Measurements from ENCODE around the gene FAM180B. TPM values are rescaled to one million over a fixed set of nuclear protein-coding genes. Genes with fewer than 3 reads are reported as not detected.

FAM180B gene
- total and polyA plus RNA-seq, 4 donors, result 1.5 to 2.9 (median 1.7) TPM

DNA sequence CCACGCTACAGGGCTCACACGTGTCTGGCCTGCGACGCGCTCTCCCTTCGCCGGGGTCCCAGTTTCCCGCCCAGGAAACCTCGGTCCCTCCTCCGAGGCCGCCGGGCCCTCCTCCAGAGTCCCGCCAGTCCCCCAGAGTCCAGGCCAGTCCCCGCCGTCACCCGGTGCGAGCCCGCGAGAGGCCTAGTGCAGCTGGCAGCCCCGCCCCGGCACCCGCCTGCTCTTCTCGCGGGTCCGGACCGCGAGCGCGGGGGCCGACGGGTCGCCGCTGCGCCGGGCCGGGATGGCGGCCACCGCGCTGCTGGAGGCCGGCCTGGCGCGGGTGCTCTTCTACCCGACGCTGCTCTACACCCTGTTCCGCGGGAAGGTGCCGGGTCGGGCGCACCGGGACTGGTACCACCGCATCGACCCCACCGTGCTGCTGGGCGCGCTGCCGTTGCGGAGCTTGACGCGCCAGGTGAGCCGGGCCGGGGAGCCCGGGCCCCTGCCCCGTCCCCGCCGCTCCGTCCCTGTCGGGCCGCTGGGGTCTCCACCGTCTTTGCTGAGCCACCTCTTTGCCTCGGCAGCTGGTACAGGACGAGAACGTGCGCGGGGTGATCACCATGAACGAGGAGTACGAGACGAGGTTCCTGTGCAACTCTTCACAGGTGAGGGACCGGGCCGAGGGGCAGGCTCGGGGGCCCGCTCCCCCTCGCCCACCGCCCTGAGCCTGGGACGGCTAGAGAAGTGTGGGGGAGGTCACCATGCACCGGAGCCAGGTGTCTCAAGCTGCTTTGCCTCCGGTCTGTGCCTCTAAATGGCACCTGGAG is 20.9 kb upstream of the FAM180B start, which contains the start of gene PTPMT1:
Gene PTPMT1, plus strand, starts transcription at position 260 of the 809 bp plus-strand sequence. Its CDS starts 24 bp downstream, at position 284.
- peak in 2 of 6 donors; percentile 76 to 79 for DNase-seq (ENCODE audit: low read depth in 4 of 6, low spot score in 6 of 6)
- no peaks in the 10 kb centered on the region for H3K9me3 ChIP-seq (ENCODE audit: control insufficient read depth, insufficient read depth, low read length)
- H3K4me1 ChIP-seq (ENCODE audit: control insufficient read depth, insufficient read depth, low read length), result peaks cover 16% of the 10 kb centered on the region
- peaks cover 19% of the 10 kb centered on the region for H3K36me3 ChIP-seq (ENCODE audit: control insufficient read depth, insufficient read depth, low read length)
- H3K27me3 ChIP-seq (ENCODE audit: control insufficient read depth, insufficient read depth, low read length), result no peaks in the 10 kb centered on the region
- peak within 1 kb of the TSS; percentile 74 for H3K4me3 ChIP-seq (ENCODE audit: low read depth, low read length)
- under 1% methylated on average over 86 of the region's 86 CpGs for WGBS (ENCODE audit: insufficient coverage)
- peak within 1 kb of the TSS; percentile 82 for H3K27ac ChIP-seq (ENCODE audit: low read depth, low read length)

GRCh38 chr11:47566149-47566698 is 20.3 kb upstream of the FAM180B start:
- 48% methylated on average over 12 of the region's 17 CpGs for WGBS (ENCODE audit: insufficient coverage)
- H3K36me3 ChIP-seq (ENCODE audit: control insufficient read depth, insufficient read depth, low read length), result peaks cover 19% of the 10 kb centered on the region
- no peaks in the 10 kb centered on the region for H3K27me3 ChIP-seq (ENCODE audit: control insufficient read depth, insufficient read depth, low read length)
- no peaks in the 10 kb centered on the region for H3K9me3 ChIP-seq (ENCODE audit: control insufficient read depth, insufficient read depth, low read length)
- peak overlapping the region; percentile 74 for H3K4me3 ChIP-seq (ENCODE audit: low read depth, low read length)
- no peak overlapping the region for H3K27ac ChIP-seq (ENCODE audit: low read depth, low read length)
- peaks cover 16% of the 10 kb centered on the region for H3K4me1 ChIP-seq (ENCODE audit: control insufficient read depth, insufficient read depth, low read length)
- DNase-seq (ENCODE audit: low read depth in 4 of 6, low spot score in 6 of 6), result no peak

DNA sequence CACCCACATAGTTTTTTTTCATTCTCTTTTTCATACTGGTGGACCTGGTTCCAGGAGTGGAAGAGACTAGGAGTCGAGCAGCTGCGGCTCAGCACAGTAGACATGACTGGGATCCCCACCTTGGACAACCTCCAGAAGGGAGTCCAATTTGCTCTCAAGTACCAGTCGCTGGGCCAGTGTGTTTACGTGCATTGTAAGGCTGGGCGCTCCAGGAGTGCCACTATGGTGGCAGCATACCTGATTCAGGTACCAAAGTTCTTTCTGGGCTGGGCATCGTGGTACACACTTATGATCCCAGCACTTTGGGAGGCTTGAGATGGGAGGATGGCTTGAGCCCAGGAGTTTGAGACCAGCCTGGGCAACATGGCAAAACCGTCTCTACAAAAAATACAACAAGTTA is 16.8 kb upstream of the FAM180B start:
- Histone ChIP-seq H3K27ac (ENCODE audit: low read depth, low read length) (no peak overlapping the region), H3K4me3 (ENCODE audit: low read depth, low read length) (no peak overlapping the region), H3K36me3 (ENCODE audit: control insufficient read depth, insufficient read depth, low read length) (peaks cover 35% of the 10 kb centered on the region), H3K4me1 (ENCODE audit: control insufficient read depth, insufficient read depth, low read length) (peaks cover 27% of the 10 kb centered on the region), H3K27me3 (ENCODE audit: control insufficient read depth, insufficient read depth, low read length) (no peaks in the 10 kb centered on the region), H3K9me3 (ENCODE audit: control insufficient read depth, insufficient read depth, low read length) (no peaks in the 10 kb centered on the region)
- DNase-seq (ENCODE audit: low read depth in 4 of 6, low spot score in 6 of 6), result no peak
- over 99% methylated on average over 7 of the region's 7 CpGs for WGBS (ENCODE audit: insufficient coverage)

GRCh38 chr11:47570651-47571356 is 15.7 kb upstream of the FAM180B start:
- Histone ChIP-seq H3K4me1 (ENCODE audit: control insufficient read depth, insufficient read depth, low read length) (peaks cover 18% of the 10 kb centered on the region), H3K9me3 (ENCODE audit: control insufficient read depth, insufficient read depth, low read length) (no peaks in the 10 kb centered on the region), H3K27me3 (ENCODE audit: control insufficient read depth, insufficient read depth, low read length) (no peaks in the 10 kb centered on the region), H3K36me3 (ENCODE audit: control insufficient read depth, insufficient read depth, low read length) (peaks cover 47% of the 10 kb centered on the region), H3K4me3 (ENCODE audit: low read depth, low read length) (no peak overlapping the region), H3K27ac (ENCODE audit: low read depth, low read length) (no peak overlapping the region)
- DNase-seq (ENCODE audit: low read depth in 4 of 6, low spot score in 6 of 6), result no peak
- WGBS (ENCODE audit: insufficient coverage), result 100% methylated on average over 1 of the region's 3 CpGs

GRCh38 chr11:47571357-47571729 is 15.1 kb upstream of the FAM180B start:
- no peak for DNase-seq (ENCODE audit: low read depth in 4 of 6, low spot score in 6 of 6)
- no peak overlapping the region for H3K4me3 ChIP-seq (ENCODE audit: low read depth, low read length)
- no peaks in the 10 kb centered on the region for H3K27me3 ChIP-seq (ENCODE audit: control insufficient read depth, insufficient read depth, low read length)
- no peak overlapping the region for H3K27ac ChIP-seq (ENCODE audit: low read depth, low read length)
- peaks cover 52% of the 10 kb centered on the region for H3K36me3 ChIP-seq (ENCODE audit: control insufficient read depth, insufficient read depth, low read length)
- no peaks in the 10 kb centered on the region for H3K9me3 ChIP-seq (ENCODE audit: control insufficient read depth, insufficient read depth, low read length)
- 69% methylated on average over 3 of the region's 4 CpGs for WGBS (ENCODE audit: insufficient coverage)
- H3K4me1 ChIP-seq (ENCODE audit: control insufficient read depth, insufficient read depth, low read length), result peaks cover 12% of the 10 kb centered on the region

GRCh38 chr11:47571895-47572294 is 14.6 kb upstream of the FAM180B start:
- no peak for DNase-seq (ENCODE audit: low read depth in 4 of 6, low spot score in 6 of 6)
- Histone ChIP-seq H3K27ac (ENCODE audit: low read depth, low read length) (no peak overlapping the region), H3K4me3 (ENCODE audit: low read depth, low read length) (no peak overlapping the region), H3K9me3 (ENCODE audit: control insufficient read depth, insufficient read depth, low read length) (no peaks in the 10 kb centered on the region), H3K27me3 (ENCODE audit: control insufficient read depth, insufficient read depth, low read length) (no peaks in the 10 kb centered on the region), H3K36me3 (ENCODE audit: control insufficient read depth, insufficient read depth, low read length) (peaks cover 55% of the 10 kb centered on the region), H3K4me1 (ENCODE audit: control insufficient read depth, insufficient read depth, low read length) (peaks cover 11% of the 10 kb centered on the region)
- WGBS (ENCODE audit: insufficient coverage), result no CpG with 5 or more reads among the region's 1 CpG

- peaks cover 52% of the 10 kb centered on the region for H3K36me3 ChIP-seq (ENCODE audit: control insufficient read depth, insufficient read depth, low read length)
- H3K9me3 ChIP-seq (ENCODE audit: control insufficient read depth, insufficient read depth, low read length), result no peaks in the 10 kb centered on the region
- H3K27ac ChIP-seq (ENCODE audit: low read depth, low read length), result no peak overlapping the region
- DNase-seq (ENCODE audit: low read depth in 4 of 6, low spot score in 6 of 6), result peak in 1 of 6 donors; percentile 22
- H3K4me3 ChIP-seq (ENCODE audit: low read depth, low read length), result no peak overlapping the region
- peaks cover 17% of the 10 kb centered on the region for H3K4me1 ChIP-seq (ENCODE audit: control insufficient read depth, insufficient read depth, low read length)
- no peaks in the 10 kb centered on the region for H3K27me3 ChIP-seq (ENCODE audit: control insufficient read depth, insufficient read depth, low read length)
- WGBS (ENCODE audit: insufficient coverage), result 20% methylated on average over 6 of the region's 8 CpGs
These were observed 13.7 kb upstream of the FAM180B start for GRCh38 chr11:47572715-47573255.

DNA sequence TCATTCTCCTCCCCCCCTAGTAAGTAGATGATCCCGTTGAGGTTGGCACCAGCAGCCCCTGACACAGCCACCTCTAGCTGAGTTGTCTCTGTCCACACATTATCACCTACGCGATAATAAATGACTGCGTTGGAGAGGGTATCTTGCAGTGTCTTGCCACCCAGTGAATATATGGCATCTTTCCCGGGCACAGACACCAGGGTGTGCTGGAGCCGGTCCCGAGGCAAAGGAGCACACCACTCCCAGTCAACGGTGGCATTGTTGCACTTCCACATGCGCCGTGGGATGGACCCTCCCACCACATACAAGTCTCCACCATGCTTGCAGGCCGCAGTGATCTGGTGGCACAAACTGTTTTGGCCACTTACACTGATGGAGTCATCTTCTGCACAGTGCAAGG is 13.2 kb upstream of the FAM180B start:
- Histone ChIP-seq H3K27me3 (ENCODE audit: control insufficient read depth, insufficient read depth, low read length) (no peaks in the 10 kb centered on the region), H3K27ac (ENCODE audit: low read depth, low read length) (no peak overlapping the region), H3K4me3 (ENCODE audit: low read depth, low read length) (no peak overlapping the region), H3K4me1 (ENCODE audit: control insufficient read depth, insufficient read depth, low read length) (peaks cover 22% of the 10 kb centered on the region), H3K9me3 (ENCODE audit: control insufficient read depth, insufficient read depth, low read length) (no peaks in the 10 kb centered on the region), H3K36me3 (ENCODE audit: control insufficient read depth, insufficient read depth, low read length) (peaks cover 50% of the 10 kb centered on the region)
- DNase-seq (ENCODE audit: low read depth in 4 of 6, low spot score in 6 of 6), result no peak
- WGBS (ENCODE audit: insufficient coverage), result 75% methylated on average over 7 of the region's 11 CpGs

DNA sequence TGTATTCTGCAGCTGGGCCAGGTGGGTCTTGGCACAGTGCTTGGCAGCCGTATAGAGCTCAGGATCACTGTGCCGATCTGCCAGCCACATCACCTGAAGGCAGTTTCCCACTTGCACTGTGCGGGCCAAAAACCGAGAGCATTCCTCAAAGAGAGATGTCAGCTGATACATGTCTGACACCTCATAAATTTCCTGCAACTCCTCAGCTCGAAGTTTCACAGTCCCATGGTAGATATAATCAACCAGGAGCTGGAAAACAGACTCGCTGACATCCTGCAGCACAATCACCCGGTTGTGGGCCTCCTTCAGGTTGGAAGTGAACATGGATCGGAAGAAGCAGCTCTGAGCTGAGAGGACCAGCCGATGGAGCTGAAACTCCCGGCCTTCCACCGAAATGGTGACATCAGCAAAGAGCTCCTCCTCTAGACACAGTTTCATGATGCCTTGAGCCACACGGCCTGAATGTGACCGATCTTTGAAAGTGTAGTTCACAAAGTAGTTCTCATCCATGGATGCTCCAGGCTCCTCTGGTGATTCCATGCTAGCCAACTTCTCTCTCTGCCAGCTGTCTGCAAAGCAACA is 8.9 kb upstream of the FAM180B start:
- peak overlapping the region; percentile 87 for H3K27ac ChIP-seq (ENCODE audit: low read depth, low read length)
- peaks cover 28% of the 10 kb centered on the region for H3K4me1 ChIP-seq (ENCODE audit: control insufficient read depth, insufficient read depth, low read length)
- no peak for DNase-seq (ENCODE audit: low read depth in 4 of 6, low spot score in 6 of 6)
- peak overlapping the region; percentile 82 for H3K4me3 ChIP-seq (ENCODE audit: low read depth, low read length)
- H3K27me3 ChIP-seq (ENCODE audit: control insufficient read depth, insufficient read depth, low read length), result no peaks in the 10 kb centered on the region
- peaks cover 60% of the 10 kb centered on the region for H3K36me3 ChIP-seq (ENCODE audit: control insufficient read depth, insufficient read depth, low read length)
- no peaks in the 10 kb centered on the region for H3K9me3 ChIP-seq (ENCODE audit: control insufficient read depth, insufficient read depth, low read length)
- 69% methylated on average over 10 of the region's 13 CpGs for WGBS (ENCODE audit: insufficient coverage)
